ENCODE data around the gene DRP2. TPM values are rescaled to one million over a fixed set of nuclear protein-coding genes. Genes with fewer than 3 reads are reported as not detected.

Gene DRP2
- total and polyA plus RNA-seq, 7 experiments from 2014 or later = 0.08 to 0.58 TPM; not detected in 5

DNA sequence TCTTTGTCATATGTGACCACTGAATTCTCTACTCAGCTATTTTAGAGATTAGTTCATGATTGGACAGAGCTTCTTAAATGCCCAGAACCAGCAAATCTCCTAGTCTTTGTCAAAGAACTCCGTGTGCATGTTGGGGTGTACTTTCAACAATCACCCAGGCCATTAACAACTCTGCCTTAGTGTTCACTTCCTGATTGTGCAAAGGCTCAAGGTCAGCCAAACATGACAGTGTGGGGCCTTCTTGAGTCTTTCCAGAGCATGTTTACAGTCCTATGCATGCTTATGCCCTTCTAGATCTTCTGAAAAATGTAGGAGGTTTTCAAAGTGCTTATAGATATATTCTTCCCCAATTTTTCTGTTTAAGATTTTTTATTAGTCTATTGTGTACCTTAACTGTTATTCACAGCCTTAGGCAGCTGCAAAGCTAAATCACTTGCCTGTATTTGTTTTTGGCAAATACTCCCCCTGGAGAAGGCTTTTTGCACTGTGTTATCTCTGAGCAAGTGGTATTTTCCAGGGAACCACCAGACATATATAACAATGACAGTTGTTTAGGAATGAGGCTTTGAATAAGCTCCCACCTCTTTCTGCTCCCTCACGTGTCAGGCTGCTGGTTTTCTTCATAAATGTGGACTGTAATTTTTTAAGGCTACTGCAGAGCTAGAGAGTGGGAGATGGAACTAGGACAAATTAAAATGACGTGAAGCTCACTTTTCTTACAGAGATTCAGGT lies 24.0 kb upstream of the DRP2 start:
- DNase-seq (no peak), ATAC-seq (no peak)
- H3K9me3 ChIP-seq (ENCODE audit: control insufficient read depth in 2 of 3, low read length in 3 of 3) = no peaks in the 10 kb centered on the region
- no peak overlapping the region for H3K4me3 ChIP-seq (ENCODE audit: low read length)
- intact Hi-C loops (cut with micrococcal nuclease) = no loop called here
- H3K36me3 ChIP-seq (ENCODE audit: control insufficient read depth in 2 of 3, insufficient read depth in 3 of 3, low read length in 3 of 3) = no peaks in the 10 kb centered on the region
- H3K27ac Mint-ChIP-seq = no peak overlapping the region
- peaks cover 0 to 2% (median 0%) of the 10 kb centered on the region in 5 donors for H3K36me3 Mint-ChIP-seq
- H3K4me1 Mint-ChIP-seq = no peaks in the 10 kb centered on the region
- H3K27ac ChIP-seq (ENCODE audit: low read depth, low read length) = no peak overlapping the region
- no peak overlapping the region for H3K4me3 Mint-ChIP-seq
- no peaks in the 10 kb centered on the region for H3K4me1 ChIP-seq (ENCODE audit: control insufficient read depth in 2 of 2, insufficient read depth in 2 of 2, low read length in 2 of 2)
- no peaks in the 10 kb centered on the region for H3K9me3 Mint-ChIP-seq
- POLR2A ChIA-PET = no interaction called here
- no peaks in the 10 kb centered on the region for H3K27me3 ChIP-seq (ENCODE audit: control insufficient read depth in 2 of 2, insufficient read depth in 2 of 2, low read length in 2 of 2)
- CTCF ChIA-PET = no interaction called here
- H3K27me3 Mint-ChIP-seq = peaks cover 10 to 27% (median 14%) of the 10 kb centered on the region in 5 donors

GRCh38 chrX:101203761-101204351 lies 15.7 kb upstream of the DRP2 start:
- intact Hi-C loops (cut with micrococcal nuclease) = no loop called here
- ATAC-seq = no peak

GRCh38 chrX:101206471-101206870 lies 13.1 kb upstream of the DRP2 start:
- Mint-ChIP-seq H3K27ac (no peak overlapping the region), H3K4me1 (peaks cover 7 to 30% (median 17%) of the 10 kb centered on the region in 7 donors), H3K27me3 (no peaks in the 10 kb centered on the region), H3K9me3 (no peaks in the 10 kb centered on the region), H3K4me3 (no peak overlapping the region), H3K36me3 (no peaks in the 10 kb centered on the region)
- Histone ChIP-seq H3K27me3 (ENCODE audit: control insufficient read depth in 2 of 2, insufficient read depth in 2 of 2, low read length in 2 of 2) (no peaks in the 10 kb centered on the region), H3K27ac (ENCODE audit: low read depth, low read length) (no peak overlapping the region), H3K36me3 (ENCODE audit: control insufficient read depth in 2 of 3, insufficient read depth in 3 of 3, low read length in 3 of 3) (no peaks in the 10 kb centered on the region), H3K4me3 (ENCODE audit: low read length) (no peak overlapping the region), H3K4me1 (ENCODE audit: control insufficient read depth in 2 of 2, insufficient read depth in 2 of 2, low read length in 2 of 2) (peaks cover 4 to 6% of the 10 kb centered on the region in 2 donors), H3K9me3 (ENCODE audit: control insufficient read depth in 2 of 3, low read length in 3 of 3) (no peaks in the 10 kb centered on the region)
- DNase-seq (peak in 6 of 9 donors; percentile 5 to 35 (median 20)), ATAC-seq (peak; percentile 62)
- ChIA-PET CTCF (interaction anchor here (0.6 to 1.1 kb wide), 2 partner anchors 10 to 312 kb away, joined by 3 to 4 read pairs; no protein-coding TSS in a partner anchor), POLR2A (no interaction called here)
- intact Hi-C loops (cut with micrococcal nuclease) = loop anchor here (1.0 to 5.0 kb wide), 3 partner anchors 311 to 534 kb away; no protein-coding TSS in a partner anchor

More at GRCh38 chrX:101203761-101204351, 15.7 kb upstream of the DRP2 start:
- no peak overlapping the region for H3K27ac Mint-ChIP-seq
- Histone ChIP-seq H3K27me3 (ENCODE audit: control insufficient read depth in 2 of 2, insufficient read depth in 2 of 2, low read length in 2 of 2) (no peaks in the 10 kb centered on the region), H3K9me3 (ENCODE audit: control insufficient read depth in 2 of 3, low read length in 3 of 3) (no peaks in the 10 kb centered on the region), H3K27ac (ENCODE audit: low read depth, low read length) (no peak overlapping the region), H3K4me3 (ENCODE audit: low read length) (no peak overlapping the region), H3K36me3 (ENCODE audit: control insufficient read depth in 2 of 3, insufficient read depth in 3 of 3, low read length in 3 of 3) (no peaks in the 10 kb centered on the region), H3K4me1 (ENCODE audit: control insufficient read depth in 2 of 2, insufficient read depth in 2 of 2, low read length in 2 of 2) (peaks cover 4 to 6% of the 10 kb centered on the region in 2 donors)
- H3K36me3 Mint-ChIP-seq = no peaks in the 10 kb centered on the region
- H3K9me3 Mint-ChIP-seq = no peaks in the 10 kb centered on the region
- ChIA-PET CTCF (interaction anchor here (0.7 kb wide), 1 partner anchor 15 kb away, joined by 4 read pairs; no protein-coding TSS in a partner anchor), POLR2A (no interaction called here)
- no peaks in the 10 kb centered on the region for H3K27me3 Mint-ChIP-seq
- DNase-seq = no peak
- H3K4me3 Mint-ChIP-seq = no peak overlapping the region
- H3K4me1 Mint-ChIP-seq = peaks cover 7 to 18% (median 12%) of the 10 kb centered on the region in 7 donors

- Histone ChIP-seq H3K9me3 (ENCODE audit: control insufficient read depth in 2 of 3, low read length in 3 of 3) (no peaks in the 10 kb centered on the region), H3K27me3 (ENCODE audit: control insufficient read depth in 2 of 2, insufficient read depth in 2 of 2, low read length in 2 of 2) (no peaks in the 10 kb centered on the region), H3K27ac (ENCODE audit: low read depth, low read length) (no peak overlapping the region), H3K4me1 (ENCODE audit: control insufficient read depth in 2 of 2, insufficient read depth in 2 of 2, low read length in 2 of 2) (peaks cover 4 to 6% of the 10 kb centered on the region in 2 donors), H3K36me3 (ENCODE audit: control insufficient read depth in 2 of 3, insufficient read depth in 3 of 3, low read length in 3 of 3) (no peaks in the 10 kb centered on the region), H3K4me3 (ENCODE audit: low read length) (no peak overlapping the region)
- ChIA-PET CTCF (no interaction called here), POLR2A (no interaction called here)
- ATAC-seq (peak; percentile 29), DNase-seq (no peak)
- H3K36me3 Mint-ChIP-seq = no peaks in the 10 kb centered on the region
- peak overlapping the region in 5 of 10 donors; percentile 3 to 60 (median 28) for H3K4me3 Mint-ChIP-seq
- peak overlapping the region in 5 of 9 donors; percentile 9 to 79 (median 38) for H3K27ac Mint-ChIP-seq
- H3K4me1 Mint-ChIP-seq = peaks cover 7 to 30% (median 17%) of the 10 kb centered on the region in 7 donors
- no peaks in the 10 kb centered on the region for H3K27me3 Mint-ChIP-seq
- intact Hi-C loops (cut with micrococcal nuclease) = loop anchor here in 1 of 2 donors (5.0 kb wide), 1 partner anchor 536 kb away; no protein-coding TSS in a partner anchor
- H3K9me3 Mint-ChIP-seq = no peaks in the 10 kb centered on the region
These were observed 11.3 kb upstream of the DRP2 start for GRCh38 chrX:101208152-101208905.

DNA sequence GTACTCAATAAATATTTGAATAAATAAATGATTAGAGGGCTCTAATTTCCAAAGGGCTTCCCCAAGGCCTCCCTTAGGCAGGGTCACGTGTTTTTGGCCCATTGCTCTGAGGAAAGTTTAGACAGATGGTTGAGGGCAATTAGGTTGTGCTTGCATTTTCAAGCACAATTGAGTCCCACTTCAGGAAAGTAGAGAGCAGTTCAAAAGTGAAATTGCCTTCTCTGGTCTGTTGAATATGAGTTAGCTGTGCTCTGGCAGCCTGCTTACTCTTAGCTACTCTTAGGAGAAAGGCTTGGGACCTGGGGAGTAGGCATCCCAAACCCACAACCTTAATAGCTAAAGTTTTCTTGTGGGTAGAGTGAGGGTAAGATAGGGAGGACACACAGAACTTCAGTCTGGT lies 9.0 kb upstream of the DRP2 start:
- ATAC-seq (no peak), DNase-seq (no peak)
- POLR2A ChIA-PET = interaction anchor here (0.6 kb wide), 1 partner anchor 13 kb away, joined by 4 read pairs; no protein-coding TSS in a partner anchor
- Mint-ChIP-seq H3K4me3 (no peak overlapping the region), H3K27me3 (no peaks in the 10 kb centered on the region), H3K27ac (no peak overlapping the region), H3K9me3 (no peaks in the 10 kb centered on the region), H3K4me1 (peaks cover 7 to 33% (median 17%) of the 10 kb centered on the region in 7 donors), H3K36me3 (no peaks in the 10 kb centered on the region)
- CTCF ChIA-PET = no interaction called here
- Histone ChIP-seq H3K4me3 (ENCODE audit: low read length) (no peak overlapping the region), H3K27ac (ENCODE audit: low read depth, low read length) (no peak overlapping the region), H3K27me3 (ENCODE audit: control insufficient read depth in 2 of 2, insufficient read depth in 2 of 2, low read length in 2 of 2) (no peaks in the 10 kb centered on the region), H3K36me3 (ENCODE audit: control insufficient read depth in 2 of 3, insufficient read depth in 3 of 3, low read length in 3 of 3) (no peaks in the 10 kb centered on the region), H3K9me3 (ENCODE audit: control insufficient read depth in 2 of 3, low read length in 3 of 3) (no peaks in the 10 kb centered on the region), H3K4me1 (ENCODE audit: control insufficient read depth in 2 of 2, insufficient read depth in 2 of 2, low read length in 2 of 2) (peaks cover 4 to 6% of the 10 kb centered on the region in 2 donors)
- intact Hi-C loops (cut with micrococcal nuclease) = no loop called here

GRCh38 chrX:101217689-101218088 lies 1.9 kb upstream of the DRP2 start:
- Mint-ChIP-seq H3K27me3 (peaks cover 0 to 3% (median 0%) of the 10 kb centered on the region in 5 donors), H3K36me3 (no peaks in the 10 kb centered on the region), H3K27ac (peak overlapping the region in 3 of 9 donors; percentile 19 to 78 (median 76)), H3K9me3 (no peaks in the 10 kb centered on the region), H3K4me3 (peak overlapping the region in 2 of 10 donors; percentile 40 to 68), H3K4me1 (peaks cover 0 to 44% (median 29%) of the 10 kb centered on the region in 7 donors)
- H3K4me1 ChIP-seq (ENCODE audit: control insufficient read depth in 2 of 2, insufficient read depth in 2 of 2, low read length in 2 of 2) = no peaks in the 10 kb centered on the region
- no peak overlapping the region for H3K4me3 ChIP-seq (ENCODE audit: low read length)
- ChIA-PET POLR2A (no interaction called here), CTCF (no interaction called here)
- intact Hi-C loops (cut with micrococcal nuclease) = no loop called here
- H3K9me3 ChIP-seq (ENCODE audit: control insufficient read depth in 2 of 3, low read length in 3 of 3) = no peaks in the 10 kb centered on the region
- ATAC-seq (no peak), DNase-seq (peak in 1 of 9 donors; percentile 6)
- no peaks in the 10 kb centered on the region for H3K36me3 ChIP-seq (ENCODE audit: control insufficient read depth in 2 of 3, insufficient read depth in 3 of 3, low read length in 3 of 3)
- H3K27me3 ChIP-seq (ENCODE audit: control insufficient read depth in 2 of 2, insufficient read depth in 2 of 2, low read length in 2 of 2) = no peaks in the 10 kb centered on the region
- H3K27ac ChIP-seq (ENCODE audit: low read depth, low read length) = no peak overlapping the region
